Left ventricle myocardium inferior (tissue), 1 donor: ENCODE data around the gene REM2. TPM values are rescaled to one million over a fixed set of nuclear protein-coding genes. Genes with fewer than 3 reads are reported as not detected.
"Not testable (repeated sequence)": the region's sequence is repeated elsewhere in the genome, so short reads cannot be mapped to it uniquely, and the experiment has no call there.

Source experiments
- DNase-seq: peaks from one replicate; pipeline ENCODE4 v3.0.0-alpha.2; 2020
- H3K27ac ChIP-seq: fragments of 200-600 bp; replicated peaks from 2 replicates; pipeline ENCODE4 v1.8.0; 2021
- H3K27me3 ChIP-seq: fragments of 200-600 bp; 2 replicates; pipeline ENCODE4 v1.8.0; 2021; ENCODE audit warnings: low read depth
- H3K36me3 ChIP-seq: fragments of 200-600 bp; 2 replicates; pipeline ENCODE4 v1.8.0; 2021
- H3K4me1 ChIP-seq: fragments of 200-600 bp; 2 replicates; pipeline ENCODE4 v1.8.0; 2021
- H3K4me3 ChIP-seq: fragments of 200-600 bp; 2 replicates; pipeline ENCODE4 v1.8.0; 2021; ENCODE audit warnings: mild to moderate bottlenecking, moderate library complexity
- H3K9me3 ChIP-seq: fragments of 200-600 bp; replicated peaks from 2 replicates; pipeline ENCODE4 v1.8.0; 2021
- intact Hi-C: fragments of 100-400 bp; cut with micrococcal nuclease; formaldehyde crosslinking; loops from one replicate; pipeline ENCODE4 v1.11.0; 2022
- total RNA-seq: library from RNA; stranded (reverse); fragmentation: NEBNext Ultra II Directional; extraction: Animal tissue kit (Norgen Biotek cat#: 25700); gene quantifications from one replicate; pipeline ENCODE4 v1.2.1, GENCODE V29; 2021
- TF ChIP-seq, protein P1 (sequence below): fragments of 200-600 bp; IDR thresholded peaks from 2 replicates; pipeline ENCODE4 v1.8.0; 2021; ENCODE audit warnings: antibody characterized with exemption, mild to moderate bottlenecking, borderline replicate concordance
- donor health status: DM: no; HTN: yes; CAD: no; lungs with severe emphysema.

The REM2 gene
- total RNA-seq, 1 donor from 2014 or later = not detected

DNA sequence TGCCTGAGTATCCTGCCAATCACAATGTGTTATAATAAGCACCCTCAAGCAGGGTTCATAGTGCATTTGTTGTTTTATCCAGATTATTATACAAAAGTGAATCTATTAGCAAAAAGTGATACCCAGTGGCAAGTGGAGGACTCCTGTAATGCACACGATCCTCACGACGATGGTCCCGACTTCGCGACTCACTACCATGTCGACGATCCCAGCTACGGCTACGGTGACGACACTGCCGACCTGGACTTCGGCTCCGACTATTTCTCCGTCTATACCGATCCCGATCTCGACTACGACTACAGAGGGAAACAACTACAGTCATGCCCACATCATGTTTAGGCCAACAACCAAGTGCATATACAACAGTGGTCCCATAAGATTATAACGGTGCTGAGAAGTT is 23.1 kb downstream of the REM2 start:
- no peak for DNase-seq
- TF ChIP-seq, protein P1, sequence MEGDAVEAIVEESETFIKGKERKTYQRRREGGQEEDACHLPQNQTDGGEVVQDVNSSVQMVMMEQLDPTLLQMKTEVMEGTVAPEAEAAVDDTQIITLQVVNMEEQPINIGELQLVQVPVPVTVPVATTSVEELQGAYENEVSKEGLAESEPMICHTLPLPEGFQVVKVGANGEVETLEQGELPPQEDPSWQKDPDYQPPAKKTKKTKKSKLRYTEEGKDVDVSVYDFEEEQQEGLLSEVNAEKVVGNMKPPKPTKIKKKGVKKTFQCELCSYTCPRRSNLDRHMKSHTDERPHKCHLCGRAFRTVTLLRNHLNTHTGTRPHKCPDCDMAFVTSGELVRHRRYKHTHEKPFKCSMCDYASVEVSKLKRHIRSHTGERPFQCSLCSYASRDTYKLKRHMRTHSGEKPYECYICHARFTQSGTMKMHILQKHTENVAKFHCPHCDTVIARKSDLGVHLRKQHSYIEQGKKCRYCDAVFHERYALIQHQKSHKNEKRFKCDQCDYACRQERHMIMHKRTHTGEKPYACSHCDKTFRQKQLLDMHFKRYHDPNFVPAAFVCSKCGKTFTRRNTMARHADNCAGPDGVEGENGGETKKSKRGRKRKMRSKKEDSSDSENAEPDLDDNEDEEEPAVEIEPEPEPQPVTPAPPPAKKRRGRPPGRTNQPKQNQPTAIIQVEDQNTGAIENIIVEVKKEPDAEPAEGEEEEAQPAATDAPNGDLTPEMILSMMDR = no peak
- Histone ChIP-seq H3K27ac (no peak overlapping the region), H3K27me3 (no peaks in the 10 kb centered on the region), H3K9me3 (no peaks in the 10 kb centered on the region), H3K4me1 (peaks cover 22% of the 10 kb centered on the region), H3K36me3 (peaks cover 99% of the 10 kb centered on the region), H3K4me3 (no peak overlapping the region)
- intact Hi-C loops = no loop called here

GRCh38 chr14:22907429-22907828 is 24.4 kb downstream of the REM2 start:
- H3K36me3 ChIP-seq = peaks cover 92% of the 10 kb centered on the region
- TF ChIP-seq, protein P1 = no peak
- no peak overlapping the region for H3K27ac ChIP-seq
- no peaks in the 10 kb centered on the region for H3K27me3 ChIP-seq
- H3K9me3 ChIP-seq = no peaks in the 10 kb centered on the region
- peaks cover 31% of the 10 kb centered on the region for H3K4me1 ChIP-seq
- DNase-seq = no peak
- intact Hi-C loops = no loop called here
- H3K4me3 ChIP-seq = no peak overlapping the region

DNA sequence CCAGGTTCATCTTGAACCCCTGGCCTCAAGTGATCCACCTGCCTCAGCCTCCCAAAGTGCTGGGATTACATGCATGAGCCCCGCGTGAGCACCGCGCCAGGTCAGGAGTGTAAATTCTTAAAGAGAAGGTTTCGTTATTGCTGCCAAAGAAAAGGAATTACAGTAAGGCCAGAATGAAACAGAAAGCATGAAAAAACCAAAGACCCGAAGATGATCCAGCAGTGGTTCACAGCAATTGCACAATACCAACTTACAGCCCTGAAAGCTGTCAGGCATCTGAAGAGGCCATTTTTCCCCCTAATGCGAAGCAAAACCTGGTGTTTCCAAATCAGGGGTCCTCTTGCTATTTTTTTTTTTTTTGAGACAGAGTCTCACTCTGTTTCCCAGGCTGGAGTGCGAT is 25.6 kb downstream of the REM2 start:
- Histone ChIP-seq H3K36me3 (peaks cover 84% of the 10 kb centered on the region), H3K9me3 (no peaks in the 10 kb centered on the region), H3K27me3 (no peaks in the 10 kb centered on the region), H3K4me1 (peaks cover 31% of the 10 kb centered on the region), H3K27ac (no peak overlapping the region), H3K4me3 (no peak overlapping the region)
- DNase-seq = no peak
- intact Hi-C loops = no loop called here
- TF ChIP-seq, protein P1 = no peak

DNA sequence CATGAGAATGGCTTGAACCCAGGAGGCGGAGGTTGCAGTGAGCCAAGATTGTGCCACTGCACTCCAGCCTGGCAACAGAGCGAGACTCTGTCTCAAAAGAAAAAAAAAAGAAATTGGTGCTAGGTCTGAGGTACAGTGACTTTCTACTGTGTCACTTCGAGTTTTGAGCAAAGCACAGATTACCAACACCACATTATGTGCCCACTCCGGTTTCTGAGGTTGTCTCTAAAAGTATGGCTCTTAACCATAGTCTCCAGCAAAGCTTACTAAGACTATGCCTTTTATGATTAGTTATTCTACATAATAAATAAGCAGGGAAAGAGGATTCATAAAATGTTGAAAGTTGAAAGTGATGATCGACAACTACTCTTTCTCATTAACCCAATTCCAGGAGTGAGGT is 27.9 kb downstream of the REM2 start:
- H3K4me1 ChIP-seq = peaks cover 30% of the 10 kb centered on the region
- H3K36me3 ChIP-seq = peaks cover 61% of the 10 kb centered on the region
- intact Hi-C loops = no loop called here
- H3K4me3 ChIP-seq = no peak overlapping the region
- H3K27ac ChIP-seq = no peak overlapping the region
- DNase-seq = no peak
- H3K27me3 ChIP-seq = no peaks in the 10 kb centered on the region
- TF ChIP-seq, protein P1 = no peak
- no peaks in the 10 kb centered on the region for H3K9me3 ChIP-seq

DNA sequence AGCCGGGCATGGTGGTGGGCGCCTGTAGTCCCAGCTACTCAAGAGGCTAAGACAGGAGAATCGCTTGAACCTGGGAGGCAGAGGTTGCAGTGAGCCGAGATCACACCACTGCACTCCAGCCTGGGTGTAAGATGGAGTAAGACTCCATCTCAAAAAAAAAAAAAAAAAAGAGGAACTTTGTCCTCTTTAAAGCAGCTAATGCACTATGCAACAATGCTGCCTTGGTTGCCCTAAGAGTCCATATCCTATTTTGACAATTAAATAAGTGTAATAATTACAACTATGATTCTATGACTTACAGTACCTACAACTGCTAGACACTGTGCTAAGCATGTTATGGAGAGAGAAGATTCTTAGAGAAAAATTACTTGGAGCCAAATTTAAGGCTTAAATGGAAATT is 31.8 kb downstream of the REM2 start:
- H3K27me3 ChIP-seq, DNase-seq, intact Hi-C loops, H3K4me3 ChIP-seq, H3K27ac ChIP-seq, H3K9me3 ChIP-seq: not testable (repeated sequence)
- peaks cover 26% of the 10 kb centered on the region for H3K36me3 ChIP-seq
- peaks cover 56% of the 10 kb centered on the region for H3K4me1 ChIP-seq

GRCh38 chr14:22915886-22916521 is 33.0 kb downstream of the REM2 start:
- Histone ChIP-seq H3K36me3 (peaks cover 18% of the 10 kb centered on the region), H3K27me3 (no peaks in the 10 kb centered on the region), H3K4me1 (peaks cover 55% of the 10 kb centered on the region), H3K4me3 (no peak overlapping the region), H3K9me3 (no peaks in the 10 kb centered on the region), H3K27ac (peak overlapping the region; percentile 0)
- TF ChIP-seq, protein P1 = no peak
- intact Hi-C loops = no loop called here
- no peak for DNase-seq
